Epidermal melanocyte (primary cell): ENCODE data around the gene ARHGEF16.

ENCODE experiments used
- DNase-seq: peaks from one replicate; pipeline ENCODE4 v3.0.0; 2011; ENCODE audit warnings: low spot score; ENCODE audit not compliant: insufficient read length

ARHGEF16 gene

GRCh38 chr1:3481836-3482375 is 27.4 kb downstream of the ARHGEF16 start:
- no peak for DNase-seq

GRCh38 chr1:3482378-3482849 is 27.9 kb downstream of the ARHGEF16 start:
- no peak for DNase-seq

GRCh38 chr1:3483380-3483779 is 28.9 kb downstream of the ARHGEF16 start:
- DNase-seq = no peak

GRCh38 chr1:3483801-3484444 is 29.5 kb downstream of the ARHGEF16 start:
- peak; percentile 63 for DNase-seq

GRCh38 chr1:3485016-3485415 is 30.6 kb downstream of the ARHGEF16 start:
- no peak for DNase-seq

GRCh38 chr1:3488432-3488831 is 34.0 kb downstream of the ARHGEF16 start:
- no peak for DNase-seq

- no peak for DNase-seq
Measured at GRCh38 chr1:3490046-3490745, 35.7 kb downstream of the ARHGEF16 start.

GRCh38 chr1:3491291-3492246 is 37.1 kb downstream of the ARHGEF16 start:
- peak; percentile 82 for DNase-seq

- DNase-seq = no peak
Measured at GRCh38 chr1:3492545-3493246, 38.2 kb downstream of the ARHGEF16 start.

- DNase-seq = no peak
Measured at GRCh38 chr1:3494321-3495308, 40.1 kb downstream of the ARHGEF16 start.

GRCh38 chr1:3495776-3496745 is 41.6 kb downstream of the ARHGEF16 start:
- DNase-seq = no peak

GRCh38 chr1:3496916-3497315 is 42.5 kb downstream of the ARHGEF16 start:
- DNase-seq = no peak

GRCh38 chr1:3497521-3497920 is 43.1 kb downstream of the ARHGEF16 start:
- no peak for DNase-seq

- DNase-seq = no peak
Measured at GRCh38 chr1:3498246-3498930, 43.9 kb downstream of the ARHGEF16 start.

- DNase-seq = no peak
Measured at GRCh38 chr1:3498986-3499385, 44.5 kb downstream of the ARHGEF16 start.

GRCh38 chr1:3499611-3500010 is 45.1 kb downstream of the ARHGEF16 start:
- DNase-seq = no peak

- no peak for DNase-seq
Measured at GRCh38 chr1:3500265-3500835, 45.9 kb downstream of the ARHGEF16 start.

GRCh38 chr1:3501437-3501836 is 47.0 kb downstream of the ARHGEF16 start:
- DNase-seq = no peak
